ENCODE measurements around the gene SIGLECL1.

Gene SIGLECL1

DNA sequence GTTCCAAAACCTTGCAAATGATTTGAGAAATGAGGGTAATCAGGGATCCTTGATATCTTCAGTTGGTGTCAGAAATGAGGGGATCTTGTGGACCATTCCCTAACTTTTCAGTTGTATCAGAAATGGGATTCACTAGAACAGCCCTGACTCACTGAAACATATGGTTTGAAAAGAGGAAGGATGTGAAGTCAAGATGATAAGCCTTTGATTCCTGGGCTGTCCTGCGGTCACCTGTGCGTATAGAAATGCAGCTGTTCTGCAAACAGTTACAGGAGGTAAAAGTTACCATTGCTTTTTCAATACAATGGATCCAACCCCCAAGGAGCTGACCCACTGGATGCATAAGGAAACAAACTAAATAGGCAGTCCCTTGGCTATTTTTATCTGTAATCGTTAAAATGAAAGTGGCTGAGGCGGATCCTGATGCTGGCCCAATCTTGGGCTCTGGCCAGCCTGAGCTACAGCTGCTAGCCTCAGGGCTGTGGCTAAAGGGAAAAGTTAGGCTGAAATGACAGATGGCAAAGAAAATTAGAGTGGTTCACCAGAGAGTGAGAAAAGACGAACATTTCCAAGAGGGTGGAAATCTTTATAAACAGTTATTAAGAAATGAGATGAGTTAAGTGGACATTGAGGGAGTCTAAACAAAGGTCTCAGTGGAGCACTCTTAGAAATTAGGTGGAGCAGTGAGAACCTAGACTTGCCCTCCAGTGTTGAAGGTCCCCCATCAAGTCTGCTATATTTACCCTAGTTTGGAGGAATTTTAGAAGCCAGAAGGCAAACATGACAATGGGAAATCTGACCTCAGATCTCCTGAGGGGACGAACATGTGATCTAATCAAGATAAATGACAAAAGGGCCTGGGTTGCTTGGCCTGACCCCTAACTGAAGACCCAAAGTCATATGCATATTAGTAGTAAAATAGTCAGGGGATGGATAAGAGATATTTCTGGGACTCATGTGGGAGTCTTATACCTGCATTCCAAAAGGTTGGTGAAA, 7.6 kb downstream of the SIGLECL1 start:
- peaks cover under 1% of the 10 kb centered on the region for H3K4me1 ChIP-seq (ENCODE audit: low read length)
- no peaks in the 10 kb centered on the region for H3K36me3 ChIP-seq (replicated peaks; ENCODE audit: low read depth, low read length)
- peaks cover 59% of the 10 kb centered on the region for H3K27me3 ChIP-seq (ENCODE audit: low read depth, low read length)
- no peak overlapping the region for H3K4me2 ChIP-seq (ENCODE audit: low read length)
- TF ChIP-seq, protein P1, sequence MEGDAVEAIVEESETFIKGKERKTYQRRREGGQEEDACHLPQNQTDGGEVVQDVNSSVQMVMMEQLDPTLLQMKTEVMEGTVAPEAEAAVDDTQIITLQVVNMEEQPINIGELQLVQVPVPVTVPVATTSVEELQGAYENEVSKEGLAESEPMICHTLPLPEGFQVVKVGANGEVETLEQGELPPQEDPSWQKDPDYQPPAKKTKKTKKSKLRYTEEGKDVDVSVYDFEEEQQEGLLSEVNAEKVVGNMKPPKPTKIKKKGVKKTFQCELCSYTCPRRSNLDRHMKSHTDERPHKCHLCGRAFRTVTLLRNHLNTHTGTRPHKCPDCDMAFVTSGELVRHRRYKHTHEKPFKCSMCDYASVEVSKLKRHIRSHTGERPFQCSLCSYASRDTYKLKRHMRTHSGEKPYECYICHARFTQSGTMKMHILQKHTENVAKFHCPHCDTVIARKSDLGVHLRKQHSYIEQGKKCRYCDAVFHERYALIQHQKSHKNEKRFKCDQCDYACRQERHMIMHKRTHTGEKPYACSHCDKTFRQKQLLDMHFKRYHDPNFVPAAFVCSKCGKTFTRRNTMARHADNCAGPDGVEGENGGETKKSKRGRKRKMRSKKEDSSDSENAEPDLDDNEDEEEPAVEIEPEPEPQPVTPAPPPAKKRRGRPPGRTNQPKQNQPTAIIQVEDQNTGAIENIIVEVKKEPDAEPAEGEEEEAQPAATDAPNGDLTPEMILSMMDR (IDR thresholded peaks at IDR 0.05; ENCODE audit: low read depth, low read length), result no peak
- no peak for TF ChIP-seq EZH2phosphoT487 (IDR thresholded peaks at IDR 0.05; ENCODE audit: low read depth)
- H2AFZ ChIP-seq (ENCODE audit: low read depth, low read length), result no peak overlapping the region
- no peaks in the 10 kb centered on the region for H3K9me3 ChIP-seq (ENCODE audit: insufficient read depth, low read length)
- no peak overlapping the region for H3K4me3 ChIP-seq (ENCODE audit: low read length)
- no peaks in the 10 kb centered on the region for H3K79me2 ChIP-seq (ENCODE audit: low read length)
- no peaks in the 10 kb centered on the region for H4K20me1 ChIP-seq (ENCODE audit: insufficient read depth, low read length)
- no peak overlapping the region for H3K9ac ChIP-seq (ENCODE audit: low read length)
- no peak overlapping the region for H3K27ac ChIP-seq (ENCODE audit: low read length)

- Histone ChIP-seq H3K9ac (ENCODE audit: low read length) (no peak overlapping the region), H3K9me3 (ENCODE audit: insufficient read depth, low read length) (no peaks in the 10 kb centered on the region), H3K4me2 (ENCODE audit: low read length) (no peak overlapping the region), H4K20me1 (ENCODE audit: insufficient read depth, low read length) (no peaks in the 10 kb centered on the region), H3K27ac (ENCODE audit: low read length) (no peak overlapping the region), H3K4me1 (ENCODE audit: low read length) (peaks cover 10% of the 10 kb centered on the region), H3K36me3 (replicated peaks; ENCODE audit: low read depth, low read length) (no peaks in the 10 kb centered on the region), H2AFZ (ENCODE audit: low read depth, low read length) (no peak overlapping the region), H3K79me2 (ENCODE audit: low read length) (no peaks in the 10 kb centered on the region), H3K4me3 (ENCODE audit: low read length) (no peak overlapping the region), H3K27me3 (ENCODE audit: low read depth, low read length) (peaks cover 61% of the 10 kb centered on the region)
- no peak for TF ChIP-seq EZH2phosphoT487 (IDR thresholded peaks at IDR 0.05; ENCODE audit: low read depth)
- TF ChIP-seq, protein P1 (IDR thresholded peaks at IDR 0.05; ENCODE audit: low read depth, low read length), result peak; percentile 95
Measured at GRCh38 chr19:51259348-51260245, 8.7 kb downstream of the SIGLECL1 start.

DNA sequence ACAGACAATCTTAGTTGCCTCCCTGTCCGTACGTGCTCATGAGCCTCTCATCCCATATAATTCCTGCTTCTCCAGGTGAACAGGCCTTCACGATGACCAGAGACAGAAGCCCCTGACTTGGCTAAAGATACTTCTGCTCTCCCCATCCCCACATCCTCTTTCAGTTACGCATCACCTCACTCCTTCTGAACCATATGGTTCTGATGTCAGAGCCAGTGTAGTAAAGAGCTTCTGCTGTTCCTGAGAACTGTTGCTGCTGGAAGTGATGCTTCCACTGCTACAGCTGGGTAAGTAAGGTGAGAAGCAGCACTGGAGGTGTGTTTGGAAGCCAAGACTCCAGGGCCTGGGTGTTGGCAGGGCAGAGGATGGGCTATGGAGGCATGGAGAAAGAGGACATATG, 12.9 kb downstream of the SIGLECL1 start:
- Histone ChIP-seq H3K4me1 (ENCODE audit: low read length) (peaks cover 10% of the 10 kb centered on the region), H3K4me2 (ENCODE audit: low read length) (0 out of 2 replicates have a peak overlapping the region, but pooled peaks have one; percentile 14), H3K9ac (ENCODE audit: low read length) (no peak overlapping the region), H2AFZ (ENCODE audit: low read depth, low read length) (no peak overlapping the region), H3K36me3 (replicated peaks; ENCODE audit: low read depth, low read length) (no peaks in the 10 kb centered on the region), H3K4me3 (ENCODE audit: low read length) (no peak overlapping the region), H3K27ac (ENCODE audit: low read length) (no peak overlapping the region), H3K27me3 (ENCODE audit: low read depth, low read length) (peaks cover 50% of the 10 kb centered on the region), H3K79me2 (ENCODE audit: low read length) (no peaks in the 10 kb centered on the region), H3K9me3 (ENCODE audit: insufficient read depth, low read length) (no peaks in the 10 kb centered on the region), H4K20me1 (ENCODE audit: insufficient read depth, low read length) (no peaks in the 10 kb centered on the region)
- no peak for TF ChIP-seq EZH2phosphoT487 (IDR thresholded peaks at IDR 0.05; ENCODE audit: low read depth)
- TF ChIP-seq, protein P1 (IDR thresholded peaks at IDR 0.05; ENCODE audit: low read depth, low read length), result no peak

GRCh38 chr19:51271067-51271466, 20.2 kb downstream of the SIGLECL1 start:
- H3K27me3 ChIP-seq (ENCODE audit: low read depth, low read length), result no peaks in the 10 kb centered on the region
- no peak overlapping the region for H3K27ac ChIP-seq (ENCODE audit: low read length)
- H3K4me1 ChIP-seq (ENCODE audit: low read length), result peaks cover 14% of the 10 kb centered on the region
- H4K20me1 ChIP-seq (ENCODE audit: insufficient read depth, low read length), result no peaks in the 10 kb centered on the region
- H3K36me3 ChIP-seq (replicated peaks; ENCODE audit: low read depth, low read length), result no peaks in the 10 kb centered on the region
- H3K4me3 ChIP-seq (ENCODE audit: low read length), result no peak overlapping the region
- no peak overlapping the region for H3K9ac ChIP-seq (ENCODE audit: low read length)
- TF ChIP-seq EZH2phosphoT487 (IDR thresholded peaks at IDR 0.05; ENCODE audit: low read depth), result no peak
- TF ChIP-seq, protein P1 (IDR thresholded peaks at IDR 0.05; ENCODE audit: low read depth, low read length), result no peak
- no peak overlapping the region for H2AFZ ChIP-seq (ENCODE audit: low read depth, low read length)
- H3K4me2 ChIP-seq (ENCODE audit: low read length), result no peak overlapping the region
- H3K9me3 ChIP-seq (ENCODE audit: insufficient read depth, low read length), result no peaks in the 10 kb centered on the region
- H3K79me2 ChIP-seq (ENCODE audit: low read length), result no peaks in the 10 kb centered on the region
